ENCODE results near the gene CAMTA1.

Gene CAMTA1

DNA sequence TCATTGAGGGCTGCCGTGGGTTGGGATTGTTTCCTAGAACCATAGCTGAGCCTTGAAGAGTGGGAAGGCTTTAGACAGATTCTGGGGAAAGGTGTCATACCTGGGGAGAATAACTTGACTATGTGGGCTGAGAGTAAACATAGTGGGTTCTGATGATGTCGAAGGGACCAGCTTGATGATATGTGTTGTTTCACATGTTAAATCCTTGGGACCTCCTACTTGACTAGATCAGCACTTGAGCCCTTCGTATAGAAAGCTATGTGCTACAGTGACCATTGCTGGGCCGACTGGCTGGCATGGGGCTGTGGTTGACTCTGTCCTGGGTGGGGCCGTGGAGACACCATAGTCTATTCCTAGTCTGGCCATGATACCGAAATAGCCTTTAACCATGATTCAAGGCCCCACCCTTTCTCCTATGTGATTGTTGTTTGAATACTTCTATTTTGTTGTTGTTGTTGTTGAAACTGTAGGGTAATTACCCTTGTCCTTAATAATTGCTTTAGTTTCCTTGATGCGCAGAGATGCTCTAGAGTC lies 423.5 kb downstream of the CAMTA1 start:
- TF ChIP-seq CTCF (conservative IDR thresholded peaks at IDR 0.05; ENCODE audit: low read depth), result no peak
- POLR2A ChIA-PET (ENCODE audit: low non-redundant PET), result no interaction called here
- CTCF ChIA-PET, result interaction anchor here (0.5 to 1.3 kb wide), 10 partner anchors 132 to 540 kb away, joined by 3 to 19 read pairs (median 3); no protein-coding TSS in a partner anchor
- DNase-seq (ENCODE audit: low spot score), result no peak
- no peak overlapping the region for H3K27ac ChIP-seq

GRCh38 chr1:7209336-7209735 lies 424.1 kb downstream of the CAMTA1 start:
- CTCF ChIA-PET, result interaction anchor here (0.5 to 0.9 kb wide), 3 partner anchors 139 to 214 kb away, joined by 3 read pairs; no protein-coding TSS in a partner anchor
- no peak for TF ChIP-seq CTCF (conservative IDR thresholded peaks at IDR 0.05; ENCODE audit: low read depth)
- DNase-seq (ENCODE audit: low spot score), result no peak
- POLR2A ChIA-PET (ENCODE audit: low non-redundant PET), result no interaction called here
- no peak overlapping the region for H3K27ac ChIP-seq

DNA sequence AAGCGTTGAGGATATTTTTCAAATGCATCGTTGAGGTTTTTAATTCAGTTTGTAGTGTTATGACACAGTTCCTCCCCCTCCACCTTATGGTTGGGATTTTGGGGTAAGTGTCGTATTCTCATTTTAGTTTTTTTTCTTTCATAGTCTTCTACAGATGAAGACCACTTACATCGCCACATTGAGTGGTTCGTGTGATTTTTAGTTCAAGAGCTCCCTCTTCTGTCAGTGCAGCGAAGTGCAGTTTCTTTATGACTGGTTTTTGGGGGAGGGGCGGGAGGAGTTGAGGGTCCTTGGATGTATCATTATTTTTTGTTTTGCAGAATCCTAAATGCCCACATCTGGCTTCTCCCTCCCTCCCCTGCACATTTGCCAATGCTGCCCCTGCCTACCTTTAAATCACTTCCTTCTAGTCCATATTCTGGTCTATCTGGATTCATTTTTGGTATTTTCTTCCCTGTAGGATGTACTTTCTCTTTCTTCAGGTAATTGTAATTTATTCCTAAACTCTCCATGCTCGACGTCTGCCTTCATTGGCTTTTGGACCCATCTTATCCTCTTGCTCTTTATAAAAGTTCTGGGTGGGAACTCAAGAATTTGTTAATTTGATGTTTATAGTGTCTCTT lies 433.1 kb downstream of the CAMTA1 start:
- DNase-seq (ENCODE audit: low spot score), result peak; percentile 55
- TF ChIP-seq CTCF (conservative IDR thresholded peaks at IDR 0.05; ENCODE audit: low read depth), result peak; percentile 81
- POLR2A ChIA-PET (ENCODE audit: low non-redundant PET), result no interaction called here
- CTCF ChIA-PET, result interaction anchor here (0.6 kb wide), 3 partner anchors 44 to 175 kb away, joined by 3 to 6 read pairs (median 5); no protein-coding TSS in a partner anchor
- no peak overlapping the region for H3K27ac ChIP-seq

- DNase-seq (ENCODE audit: low spot score), result no peak
- ChIA-PET POLR2A (ENCODE audit: low non-redundant PET) (no interaction called here), CTCF (no interaction called here)
Measured at GRCh38 chr1:7219031-7219430, 433.8 kb downstream of the CAMTA1 start.

DNA sequence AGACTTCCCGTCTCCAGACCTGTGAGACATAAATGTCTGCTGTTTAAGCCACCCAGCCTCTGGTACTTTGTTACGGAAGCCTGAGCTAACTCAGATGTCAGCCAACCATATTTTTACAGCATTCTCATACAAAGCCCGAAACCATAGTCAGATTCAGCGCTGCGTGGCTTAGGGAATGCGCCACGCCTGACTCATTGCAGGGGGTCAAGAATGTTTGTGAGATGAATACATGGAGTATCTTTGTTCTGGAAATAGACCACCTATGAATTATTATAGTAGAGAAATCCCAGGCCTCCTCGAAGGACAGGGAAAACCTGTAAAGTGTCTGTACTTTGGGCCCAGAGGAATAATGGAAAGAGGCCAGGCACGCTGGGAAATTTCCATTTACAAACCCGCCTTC lies 434.8 kb downstream of the CAMTA1 start:
- H3K27ac ChIP-seq, result no peak overlapping the region
- ChIA-PET CTCF (no interaction called here), POLR2A (ENCODE audit: low non-redundant PET) (no interaction called here)
- no peak for DNase-seq (ENCODE audit: low spot score)
- TF ChIP-seq CTCF (conservative IDR thresholded peaks at IDR 0.05; ENCODE audit: low read depth), result no peak

More at GRCh38 chr1:7219031-7219430, 433.8 kb downstream of the CAMTA1 start:
- no peak for TF ChIP-seq CTCF (conservative IDR thresholded peaks at IDR 0.05; ENCODE audit: low read depth)
- no peak overlapping the region for H3K27ac ChIP-seq

- no peak for DNase-seq (ENCODE audit: low spot score)
- no peak for TF ChIP-seq CTCF (conservative IDR thresholded peaks at IDR 0.05; ENCODE audit: low read depth)
- CTCF ChIA-PET, result no interaction called here
- POLR2A ChIA-PET (ENCODE audit: low non-redundant PET), result no interaction called here
- no peak overlapping the region for H3K27ac ChIP-seq
Measured at GRCh38 chr1:7220712-7221252, 435.5 kb downstream of the CAMTA1 start.
